RKO (cell line): ENCODE results near the gene ANKRD36C.
"Not testable (repeated sequence)": the region's sequence is repeated elsewhere in the genome, so short reads cannot be mapped to it uniquely, and the experiment has no call there.

Experiments
- DNase-seq: peaks from one replicate; pipeline ENCODE4 v3.0.0-alpha.2; 2016; ENCODE audit warnings: low spot score

Gene ANKRD36C

GRCh38 chr2:95799147-95799889 lies 192.3 kb downstream of the ANKRD36C start:
- not testable (repeated sequence) for DNase-seq

- DNase-seq, result not testable (repeated sequence)
Measured at GRCh38 chr2:95796249-95797099, 195.2 kb downstream of the ANKRD36C start.

GRCh38 chr2:95793970-95794369 lies 197.7 kb downstream of the ANKRD36C start:
- not testable (repeated sequence) for DNase-seq

GRCh38 chr2:95790180-95790579 lies 201.4 kb downstream of the ANKRD36C start:
- not testable (repeated sequence) for DNase-seq

GRCh38 chr2:95789385-95789784 lies 202.2 kb downstream of the ANKRD36C start:
- not testable (repeated sequence) for DNase-seq

- not testable (repeated sequence) for DNase-seq
Measured at GRCh38 chr2:95788642-95789041, 203.0 kb downstream of the ANKRD36C start.
